Measurements from ENCODE around the gene PTPRU. TPM values are rescaled to one million over a fixed set of nuclear protein-coding genes. Genes with fewer than 3 reads are reported as not detected.

The PTPRU gene
- total RNA-seq, 1 donor, result 9.4 TPM

GRCh38 chr1:29356663-29357062 lies 120.3 kb downstream of the PTPRU start:
- Histone ChIP-seq H3K4me2 (ENCODE audit: insufficient read depth, low read length) (no peak overlapping the region), H3K27me3 (ENCODE audit: insufficient read depth, low read length) (no peaks in the 10 kb centered on the region)
- no peak for TF ChIP-seq CTCF (IDR thresholded peaks at IDR 0.05; ENCODE audit: extremely low read depth, low read depth, low read length)

GRCh38 chr1:29357452-29357851 lies 121.1 kb downstream of the PTPRU start:
- H3K36me3 ChIP-seq (ENCODE audit: insufficient read depth, low read length), result no peaks in the 10 kb centered on the region
- no peak overlapping the region for H3K4me2 ChIP-seq (ENCODE audit: insufficient read depth, low read length)
- no peak overlapping the region for H3K4me3 ChIP-seq (ENCODE audit: insufficient read depth, low read length)
- DNase-seq (ENCODE audit: insufficient read length, low spot score, missing footprints), result no peak
- H2AFZ ChIP-seq (ENCODE audit: low read length), result no peak overlapping the region
- no peaks in the 10 kb centered on the region for H3K9me3 ChIP-seq (ENCODE audit: low read depth, low read length)
- H3K27ac ChIP-seq (ENCODE audit: low read depth, low read length), result no peak overlapping the region
- no peaks in the 10 kb centered on the region for H3K4me1 ChIP-seq (ENCODE audit: insufficient read depth, low read length)
- H3K79me2 ChIP-seq (ENCODE audit: insufficient read depth, low read length), result no peaks in the 10 kb centered on the region
- H3K27me3 ChIP-seq (ENCODE audit: insufficient read depth, low read length), result no peaks in the 10 kb centered on the region
- no peak for TF ChIP-seq CTCF (IDR thresholded peaks at IDR 0.05; ENCODE audit: extremely low read depth, low read depth, low read length)
- H4K20me1 ChIP-seq (ENCODE audit: insufficient read depth, low read length), result no peaks in the 10 kb centered on the region

More at GRCh38 chr1:29356663-29357062, 120.3 kb downstream of the PTPRU start:
- no peaks in the 10 kb centered on the region for H3K36me3 ChIP-seq (ENCODE audit: insufficient read depth, low read length)
- no peaks in the 10 kb centered on the region for H3K79me2 ChIP-seq (ENCODE audit: insufficient read depth, low read length)
- no peak for DNase-seq (ENCODE audit: insufficient read length, low spot score, missing footprints)
- H3K4me3 ChIP-seq (ENCODE audit: insufficient read depth, low read length), result no peak overlapping the region
- H3K4me1 ChIP-seq (ENCODE audit: insufficient read depth, low read length), result no peaks in the 10 kb centered on the region
- H4K20me1 ChIP-seq (ENCODE audit: insufficient read depth, low read length), result no peaks in the 10 kb centered on the region
- H3K27ac ChIP-seq (ENCODE audit: low read depth, low read length), result no peak overlapping the region
- no peaks in the 10 kb centered on the region for H3K9me3 ChIP-seq (ENCODE audit: low read depth, low read length)
- no peak overlapping the region for H2AFZ ChIP-seq (ENCODE audit: low read length)

- no peaks in the 10 kb centered on the region for H3K9me3 ChIP-seq (ENCODE audit: low read depth, low read length)
- no peak overlapping the region for H3K4me3 ChIP-seq (ENCODE audit: insufficient read depth, low read length)
- H3K36me3 ChIP-seq (ENCODE audit: insufficient read depth, low read length), result no peaks in the 10 kb centered on the region
- no peak overlapping the region for H3K27ac ChIP-seq (ENCODE audit: low read depth, low read length)
- no peaks in the 10 kb centered on the region for H4K20me1 ChIP-seq (ENCODE audit: insufficient read depth, low read length)
- TF ChIP-seq CTCF (IDR thresholded peaks at IDR 0.05; ENCODE audit: extremely low read depth, low read depth, low read length), result no peak
- H2AFZ ChIP-seq (ENCODE audit: low read length), result no peak overlapping the region
- H3K4me2 ChIP-seq (ENCODE audit: insufficient read depth, low read length), result no peak overlapping the region
- no peaks in the 10 kb centered on the region for H3K79me2 ChIP-seq (ENCODE audit: insufficient read depth, low read length)
- no peak for DNase-seq (ENCODE audit: insufficient read length, low spot score, missing footprints)
- no peaks in the 10 kb centered on the region for H3K27me3 ChIP-seq (ENCODE audit: insufficient read depth, low read length)
- no peaks in the 10 kb centered on the region for H3K4me1 ChIP-seq (ENCODE audit: insufficient read depth, low read length)
Measured at GRCh38 chr1:29358183-29358582, 121.9 kb downstream of the PTPRU start.

GRCh38 chr1:29360768-29361167 lies 124.4 kb downstream of the PTPRU start:
- H3K4me1 ChIP-seq (ENCODE audit: insufficient read depth, low read length), result no peaks in the 10 kb centered on the region
- no peak overlapping the region for H3K4me2 ChIP-seq (ENCODE audit: insufficient read depth, low read length)
- no peak overlapping the region for H3K4me3 ChIP-seq (ENCODE audit: insufficient read depth, low read length)
- no peak overlapping the region for H3K27ac ChIP-seq (ENCODE audit: low read depth, low read length)
- H2AFZ ChIP-seq (ENCODE audit: low read length), result no peak overlapping the region
- no peak for DNase-seq (ENCODE audit: insufficient read length, low spot score, missing footprints)
- no peaks in the 10 kb centered on the region for H3K36me3 ChIP-seq (ENCODE audit: insufficient read depth, low read length)
- H3K27me3 ChIP-seq (ENCODE audit: insufficient read depth, low read length), result no peaks in the 10 kb centered on the region
- no peak for TF ChIP-seq CTCF (IDR thresholded peaks at IDR 0.05; ENCODE audit: extremely low read depth, low read depth, low read length)
- H4K20me1 ChIP-seq (ENCODE audit: insufficient read depth, low read length), result no peaks in the 10 kb centered on the region
- no peaks in the 10 kb centered on the region for H3K79me2 ChIP-seq (ENCODE audit: insufficient read depth, low read length)
- no peaks in the 10 kb centered on the region for H3K9me3 ChIP-seq (ENCODE audit: low read depth, low read length)

All from osteoblast (primary cell).